Measurements from ENCODE around the gene ACAD10. TPM values are rescaled to one million over a fixed set of nuclear protein-coding genes. Genes with fewer than 3 reads are reported as not detected.
A peak's percentile ranks its signal among the peaks of the same experiment; 100 is the strongest.

Gene ACAD10
- total and polyA plus RNA-seq, 4 donors = 10.1 to 38.6 (median 17.5) TPM

- ATAC-seq (ENCODE audit: insufficient read depth, low FRiP score) = no peak
- no peaks in the 10 kb centered on the region for H3K9me3 ChIP-seq (ENCODE audit: control insufficient read depth in 4 of 4, insufficient read depth in 3 of 4, low read length in 3 of 4)
- no peak overlapping the region for H3K27ac ChIP-seq (ENCODE audit: low read depth in 1 of 2, low read length in 1 of 2)
- peaks cover 7 to 17% (median 11%) of the 10 kb centered on the region in 4 donors for H3K36me3 ChIP-seq (ENCODE audit: control insufficient read depth in 4 of 4, insufficient read depth in 4 of 4, low read length in 4 of 4)
- no peak overlapping the region for H3K4me3 ChIP-seq
- TF ChIP-seq, protein P1, sequence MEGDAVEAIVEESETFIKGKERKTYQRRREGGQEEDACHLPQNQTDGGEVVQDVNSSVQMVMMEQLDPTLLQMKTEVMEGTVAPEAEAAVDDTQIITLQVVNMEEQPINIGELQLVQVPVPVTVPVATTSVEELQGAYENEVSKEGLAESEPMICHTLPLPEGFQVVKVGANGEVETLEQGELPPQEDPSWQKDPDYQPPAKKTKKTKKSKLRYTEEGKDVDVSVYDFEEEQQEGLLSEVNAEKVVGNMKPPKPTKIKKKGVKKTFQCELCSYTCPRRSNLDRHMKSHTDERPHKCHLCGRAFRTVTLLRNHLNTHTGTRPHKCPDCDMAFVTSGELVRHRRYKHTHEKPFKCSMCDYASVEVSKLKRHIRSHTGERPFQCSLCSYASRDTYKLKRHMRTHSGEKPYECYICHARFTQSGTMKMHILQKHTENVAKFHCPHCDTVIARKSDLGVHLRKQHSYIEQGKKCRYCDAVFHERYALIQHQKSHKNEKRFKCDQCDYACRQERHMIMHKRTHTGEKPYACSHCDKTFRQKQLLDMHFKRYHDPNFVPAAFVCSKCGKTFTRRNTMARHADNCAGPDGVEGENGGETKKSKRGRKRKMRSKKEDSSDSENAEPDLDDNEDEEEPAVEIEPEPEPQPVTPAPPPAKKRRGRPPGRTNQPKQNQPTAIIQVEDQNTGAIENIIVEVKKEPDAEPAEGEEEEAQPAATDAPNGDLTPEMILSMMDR (IDR thresholded peaks at IDR 0.05; ENCODE audit: control extremely low read depth, extremely low read depth) = no peak
- no peak for DNase-seq
- H3K4me1 ChIP-seq (ENCODE audit: control insufficient read depth in 5 of 5, insufficient read depth in 5 of 5, low read length in 5 of 5) = peaks cover 2 to 43% (median 25%) of the 10 kb centered on the region in 5 donors
- WGBS, 2 donors = 91% methylated on average over 5 of the region's 5 CpGs
- no peak overlapping the region for H3K9ac ChIP-seq (ENCODE audit: insufficient read depth in 1 of 2, low read length in 2 of 2)
- H3K27me3 ChIP-seq (ENCODE audit: control insufficient read depth in 3 of 3, insufficient read depth in 3 of 3, low read length in 2 of 3) = no peaks in the 10 kb centered on the region
Measured at GRCh38 chr12:111640506-111640905, 45.3 kb upstream of the ACAD10 start.

DNA sequence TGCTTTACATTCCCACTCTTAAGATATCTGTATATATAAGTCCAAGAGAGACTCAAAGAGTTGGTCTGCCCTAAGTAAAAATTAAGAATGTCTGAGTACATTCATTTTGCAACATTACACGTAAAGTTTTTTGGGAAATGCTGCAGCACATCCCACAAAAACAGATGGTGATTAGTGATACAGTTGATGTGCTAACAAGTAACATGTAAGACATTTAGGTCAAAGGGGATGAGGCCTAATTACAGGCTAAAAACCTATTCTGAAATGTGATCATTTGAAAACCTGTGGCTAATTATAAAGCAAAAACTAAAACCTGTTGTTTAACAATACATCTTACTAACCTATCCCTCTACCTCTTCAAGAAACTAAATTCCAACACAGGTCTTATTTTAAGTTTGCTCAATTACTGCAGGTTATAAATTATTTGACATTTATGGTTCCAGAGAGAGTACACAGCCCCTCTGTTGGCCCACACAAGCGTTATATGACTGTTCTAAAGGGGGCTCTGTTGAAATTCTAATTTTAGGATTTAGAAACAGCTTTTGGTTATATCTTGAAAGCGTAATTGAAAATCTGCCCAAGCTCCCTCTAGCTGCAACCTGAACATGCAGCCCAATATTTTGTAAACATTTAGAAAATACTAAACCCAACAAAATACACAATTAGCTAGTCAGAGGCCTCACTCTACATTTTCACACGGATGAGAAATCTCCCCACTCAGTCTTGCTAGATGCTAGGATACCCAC is 43.0 kb upstream of the ACAD10 start:
- peak in 1 of 3 donors; percentile 72 for DNase-seq

DNA sequence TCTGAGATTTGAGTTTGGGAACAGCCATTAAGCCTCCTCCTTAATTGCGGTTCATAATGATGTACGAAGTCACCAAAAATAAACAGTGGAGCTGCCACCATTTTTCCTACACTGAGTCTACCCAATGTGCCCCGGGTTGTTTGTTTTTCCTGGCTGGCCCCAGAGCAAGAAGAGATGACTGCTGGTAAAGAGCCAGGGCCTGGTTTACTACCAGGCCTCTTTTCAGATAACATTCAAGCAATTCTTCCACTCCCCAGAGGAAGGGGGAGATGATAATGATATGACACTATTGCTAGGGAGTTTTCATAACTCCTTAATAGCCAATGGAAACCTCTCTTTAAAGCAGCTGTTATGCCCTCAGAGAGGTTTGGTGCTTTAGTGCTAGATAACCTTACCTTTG is 42.4 kb upstream of the ACAD10 start:
- Histone ChIP-seq H3K4me3 (no peak overlapping the region), H3K27me3 (ENCODE audit: control insufficient read depth in 3 of 3, insufficient read depth in 3 of 3, low read length in 2 of 3) (no peaks in the 10 kb centered on the region), H3K36me3 (ENCODE audit: control insufficient read depth in 4 of 4, insufficient read depth in 4 of 4, low read length in 4 of 4) (peaks cover 15 to 32% (median 25%) of the 10 kb centered on the region in 4 donors), H3K4me1 (ENCODE audit: control insufficient read depth in 5 of 5, insufficient read depth in 5 of 5, low read length in 5 of 5) (peaks cover 2 to 24% (median 12%) of the 10 kb centered on the region in 5 donors), H3K27ac (ENCODE audit: low read depth in 1 of 2, low read length in 1 of 2) (peak overlapping the region in 1 of 2 donors; percentile 31), H3K9ac (ENCODE audit: insufficient read depth in 1 of 2, low read length in 2 of 2) (peak overlapping the region in 1 of 2 donors; percentile 67), H3K9me3 (ENCODE audit: control insufficient read depth in 4 of 4, insufficient read depth in 3 of 4, low read length in 3 of 4) (no peaks in the 10 kb centered on the region)
- 46 to 73% methylated on average over 3 of the region's 3 CpGs for WGBS, 2 donors
- TF ChIP-seq, protein P1 (IDR thresholded peaks at IDR 0.05; ENCODE audit: control extremely low read depth, extremely low read depth) = no peak
- DNase-seq (peak; percentile 68 to 83 (median 74)), ATAC-seq (ENCODE audit: insufficient read depth, low FRiP score) (no peak)

More for the DNA sequence above, 43.0 kb upstream of the ACAD10 start:
- H3K9me3 ChIP-seq (ENCODE audit: control insufficient read depth in 4 of 4, insufficient read depth in 3 of 4, low read length in 3 of 4) = no peaks in the 10 kb centered on the region
- TF ChIP-seq, protein P1 (IDR thresholded peaks at IDR 0.05; ENCODE audit: control extremely low read depth, extremely low read depth) = no peak
- H3K27ac ChIP-seq (ENCODE audit: low read depth in 1 of 2, low read length in 1 of 2) = peak overlapping the region in 1 of 2 donors; percentile 31
- H3K27me3 ChIP-seq (ENCODE audit: control insufficient read depth in 3 of 3, insufficient read depth in 3 of 3, low read length in 2 of 3) = no peaks in the 10 kb centered on the region
- peak overlapping the region in 1 of 2 donors; percentile 67 for H3K9ac ChIP-seq (ENCODE audit: insufficient read depth in 1 of 2, low read length in 2 of 2)
- H3K4me3 ChIP-seq = no peak overlapping the region
- H3K4me1 ChIP-seq (ENCODE audit: control insufficient read depth in 5 of 5, insufficient read depth in 5 of 5, low read length in 5 of 5) = peaks cover 2 to 24% (median 12%) of the 10 kb centered on the region in 5 donors
- WGBS, 2 donors = 69 to 77% methylated on average over 4 of the region's 4 CpGs
- H3K36me3 ChIP-seq (ENCODE audit: control insufficient read depth in 4 of 4, insufficient read depth in 4 of 4, low read length in 4 of 4) = peaks cover 15 to 32% (median 25%) of the 10 kb centered on the region in 4 donors
- ATAC-seq (ENCODE audit: insufficient read depth, low FRiP score) = no peak

Data from lung (tissue), 12 donors.